ENCODE measurements around the gene SMYD3. TPM values are rescaled to one million over a fixed set of nuclear protein-coding genes. Genes with fewer than 3 reads are reported as not detected.

SMYD3 gene
- total and polyA plus RNA-seq, 2 experiments from 2014 or later = 30.8 to 68.5 TPM

DNA sequence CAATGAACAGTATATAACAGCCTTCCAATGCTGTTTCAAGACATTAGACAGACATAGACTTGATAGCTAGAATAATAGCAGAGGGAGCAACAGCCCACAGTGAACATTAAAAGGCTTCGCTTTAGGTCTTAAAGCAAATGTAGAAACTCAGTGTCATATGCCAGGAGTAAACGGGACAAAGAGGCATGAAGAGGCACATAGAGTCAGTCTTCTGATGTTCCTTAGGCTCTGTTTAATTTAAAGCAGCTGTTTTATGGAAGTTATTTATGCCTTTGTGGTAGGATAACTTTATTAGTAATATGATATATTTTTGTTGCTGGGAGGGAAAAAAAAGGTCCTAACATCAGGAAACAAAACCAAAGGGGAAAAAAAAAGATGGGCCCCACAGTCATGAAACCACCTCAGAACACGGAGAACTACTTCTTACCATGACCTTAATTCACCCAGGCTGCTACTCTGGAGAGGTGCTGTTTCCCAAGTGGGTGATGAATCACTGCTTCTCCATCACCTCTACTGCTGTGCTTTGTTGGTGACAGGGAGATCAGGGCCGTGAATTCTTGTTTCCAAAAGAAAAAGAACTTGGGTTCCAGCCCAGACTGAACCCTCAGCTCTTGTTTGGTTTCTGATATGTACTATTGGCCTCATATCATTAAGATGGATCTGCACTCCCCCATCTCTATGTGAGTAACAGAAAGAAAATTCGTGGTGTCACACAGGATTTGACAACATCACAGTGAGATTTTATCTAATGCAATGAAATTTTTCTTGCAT, 735.4 kb downstream of the SMYD3 start:
- H3K27ac ChIP-seq = peak overlapping the region; percentile 11
- no peaks in the 10 kb centered on the region for H4K20me1 ChIP-seq (ENCODE audit: insufficient read depth, poor library complexity, severe bottlenecking)
- peaks cover 6% of the 10 kb centered on the region for H3K9me3 ChIP-seq (ENCODE audit: low read depth)
- peak; percentile 32 for DNase-seq (ENCODE audit: low spot score)
- no peak overlapping the region for H2AFZ ChIP-seq
- H3K4me1 ChIP-seq (ENCODE audit: insufficient read depth) = peaks cover 17% of the 10 kb centered on the region
- H3K36me3 ChIP-seq (replicated peaks; ENCODE audit: insufficient read depth, low read depth) = no peaks in the 10 kb centered on the region
- H3K27me3 ChIP-seq = no peaks in the 10 kb centered on the region
- no peak overlapping the region for H3K4me2 ChIP-seq
- WGBS (ENCODE audit: low lambda C conversion rate, missing lambda C conversion rate) = 41% methylated on average over 5 of the region's 5 CpGs
- H3K9me2 ChIP-seq (replicated peaks; ENCODE audit: insufficient read depth) = no peaks in the 10 kb centered on the region
- no peak for TF ChIP-seq EZH2 (IDR thresholded peaks at IDR 0.05; ENCODE audit: borderline replicate concordance)
- no peak for TF ChIP-seq EZH2phosphoT487 (IDR thresholded peaks at IDR 0.05; ENCODE audit: low read depth, severe bottlenecking, unreplicated experiment)
- TF ChIP-seq, protein P1, sequence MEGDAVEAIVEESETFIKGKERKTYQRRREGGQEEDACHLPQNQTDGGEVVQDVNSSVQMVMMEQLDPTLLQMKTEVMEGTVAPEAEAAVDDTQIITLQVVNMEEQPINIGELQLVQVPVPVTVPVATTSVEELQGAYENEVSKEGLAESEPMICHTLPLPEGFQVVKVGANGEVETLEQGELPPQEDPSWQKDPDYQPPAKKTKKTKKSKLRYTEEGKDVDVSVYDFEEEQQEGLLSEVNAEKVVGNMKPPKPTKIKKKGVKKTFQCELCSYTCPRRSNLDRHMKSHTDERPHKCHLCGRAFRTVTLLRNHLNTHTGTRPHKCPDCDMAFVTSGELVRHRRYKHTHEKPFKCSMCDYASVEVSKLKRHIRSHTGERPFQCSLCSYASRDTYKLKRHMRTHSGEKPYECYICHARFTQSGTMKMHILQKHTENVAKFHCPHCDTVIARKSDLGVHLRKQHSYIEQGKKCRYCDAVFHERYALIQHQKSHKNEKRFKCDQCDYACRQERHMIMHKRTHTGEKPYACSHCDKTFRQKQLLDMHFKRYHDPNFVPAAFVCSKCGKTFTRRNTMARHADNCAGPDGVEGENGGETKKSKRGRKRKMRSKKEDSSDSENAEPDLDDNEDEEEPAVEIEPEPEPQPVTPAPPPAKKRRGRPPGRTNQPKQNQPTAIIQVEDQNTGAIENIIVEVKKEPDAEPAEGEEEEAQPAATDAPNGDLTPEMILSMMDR (IDR thresholded peaks at IDR 0.05; ENCODE audit: poor library complexity) = no peak
- H3K79me2 ChIP-seq = no peaks in the 10 kb centered on the region
- no peak overlapping the region for H3K4me3 ChIP-seq

DNA sequence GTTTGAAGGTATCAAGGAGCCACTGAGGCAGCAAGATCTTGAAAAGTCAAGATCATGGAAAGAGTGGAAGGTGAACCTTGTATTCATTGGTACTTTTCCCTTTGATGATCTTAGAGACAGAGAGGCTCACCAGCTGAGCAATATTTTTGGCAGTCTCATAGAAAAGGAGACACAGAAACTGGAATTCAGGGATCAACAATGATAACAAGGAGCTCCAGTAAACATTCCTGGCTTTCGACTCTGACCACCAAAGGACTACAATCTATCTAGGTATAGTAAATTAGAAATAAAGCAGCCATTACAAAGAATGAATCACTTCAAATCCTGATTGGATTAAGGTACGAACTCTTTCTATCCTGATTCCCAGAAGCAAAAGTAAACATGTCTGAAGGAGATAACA, 736.9 kb downstream of the SMYD3 start:
- H3K4me1 ChIP-seq (ENCODE audit: insufficient read depth) = peaks cover 12% of the 10 kb centered on the region
- H3K27me3 ChIP-seq = no peaks in the 10 kb centered on the region
- TF ChIP-seq, protein P1 (IDR thresholded peaks at IDR 0.05; ENCODE audit: poor library complexity) = no peak
- TF ChIP-seq EZH2 (IDR thresholded peaks at IDR 0.05; ENCODE audit: borderline replicate concordance) (no peak), EZH2phosphoT487 (IDR thresholded peaks at IDR 0.05; ENCODE audit: low read depth, severe bottlenecking, unreplicated experiment) (no peak)
- no peak for DNase-seq (ENCODE audit: low spot score)
- no peak overlapping the region for H3K4me3 ChIP-seq
- H3K9me3 ChIP-seq (ENCODE audit: low read depth) = peaks cover 6% of the 10 kb centered on the region
- no peaks in the 10 kb centered on the region for H3K36me3 ChIP-seq (replicated peaks; ENCODE audit: insufficient read depth, low read depth)
- H4K20me1 ChIP-seq (ENCODE audit: insufficient read depth, poor library complexity, severe bottlenecking) = no peaks in the 10 kb centered on the region
- H3K4me2 ChIP-seq = no peak overlapping the region
- H3K27ac ChIP-seq = peak overlapping the region; percentile 6
- H3K79me2 ChIP-seq = no peaks in the 10 kb centered on the region
- no peaks in the 10 kb centered on the region for H3K9me2 ChIP-seq (replicated peaks; ENCODE audit: insufficient read depth)
- H2AFZ ChIP-seq = no peak overlapping the region
- 52% methylated on average over 2 of the region's 2 CpGs for WGBS (ENCODE audit: low lambda C conversion rate, missing lambda C conversion rate)

DNA sequence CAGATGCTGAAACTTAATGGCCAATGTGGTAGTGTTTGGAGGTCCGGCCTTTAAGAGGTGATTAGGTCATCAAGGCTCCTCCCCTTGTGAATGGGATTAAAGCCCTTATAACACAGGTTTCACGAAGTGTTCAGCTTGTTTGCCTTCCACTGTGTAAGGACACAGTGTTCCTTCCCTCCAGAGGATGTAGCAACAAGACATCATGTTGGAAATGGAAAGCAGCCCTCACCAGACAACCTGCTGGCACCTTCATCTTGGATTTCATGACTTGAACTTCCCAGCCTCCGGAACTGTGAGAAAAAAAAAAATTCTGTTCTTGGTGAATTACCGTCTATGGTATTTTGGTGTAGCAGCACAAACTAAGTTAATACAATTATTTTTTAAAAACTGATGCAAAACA, 738.5 kb downstream of the SMYD3 start:
- no peaks in the 10 kb centered on the region for H3K27me3 ChIP-seq
- no peak overlapping the region for H2AFZ ChIP-seq
- H4K20me1 ChIP-seq (ENCODE audit: insufficient read depth, poor library complexity, severe bottlenecking) = no peaks in the 10 kb centered on the region
- peak overlapping the region; percentile 74 for H3K27ac ChIP-seq
- TF ChIP-seq EZH2 (IDR thresholded peaks at IDR 0.05; ENCODE audit: borderline replicate concordance) (no peak), EZH2phosphoT487 (IDR thresholded peaks at IDR 0.05; ENCODE audit: low read depth, severe bottlenecking, unreplicated experiment) (no peak)
- TF ChIP-seq, protein P1 (IDR thresholded peaks at IDR 0.05; ENCODE audit: poor library complexity) = no peak
- peak; percentile 29 for DNase-seq (ENCODE audit: low spot score)
- H3K4me3 ChIP-seq = no peak overlapping the region
- peaks cover 12% of the 10 kb centered on the region for H3K4me1 ChIP-seq (ENCODE audit: insufficient read depth)
- no peaks in the 10 kb centered on the region for H3K36me3 ChIP-seq (replicated peaks; ENCODE audit: insufficient read depth, low read depth)
- H3K9me2 ChIP-seq (replicated peaks; ENCODE audit: insufficient read depth) = no peaks in the 10 kb centered on the region
- no peak overlapping the region for H3K4me2 ChIP-seq
- WGBS (ENCODE audit: low lambda C conversion rate, missing lambda C conversion rate) = 78% methylated on average over 4 of the region's 4 CpGs
- peaks cover 6% of the 10 kb centered on the region for H3K9me3 ChIP-seq (ENCODE audit: low read depth)
- no peaks in the 10 kb centered on the region for H3K79me2 ChIP-seq

Measured in hepatocyte (in vitro differentiated cells).